ENCODE data around the gene DYRK4.

- no peak for TF ChIP-seq EZH2 (IDR thresholded peaks at IDR 0.05; ENCODE audit: low read length, unreplicated experiment)
- no peak for TF ChIP-seq CTCF (conservative IDR thresholded peaks at IDR 0.05; ENCODE audit: low read depth, low read length)
Observed at GRCh38 chr12:4626543-4626942, 64.5 kb downstream of the DYRK4 start.
